ENCODE data around the gene PTPRT. TPM values are rescaled to one million over a fixed set of nuclear protein-coding genes. Genes with fewer than 3 reads are reported as not detected.

The PTPRT gene
- total and polyA plus RNA-seq, 12 donors: 0.04 to 0.53 (median 0.22) TPM; not detected in 1

DNA sequence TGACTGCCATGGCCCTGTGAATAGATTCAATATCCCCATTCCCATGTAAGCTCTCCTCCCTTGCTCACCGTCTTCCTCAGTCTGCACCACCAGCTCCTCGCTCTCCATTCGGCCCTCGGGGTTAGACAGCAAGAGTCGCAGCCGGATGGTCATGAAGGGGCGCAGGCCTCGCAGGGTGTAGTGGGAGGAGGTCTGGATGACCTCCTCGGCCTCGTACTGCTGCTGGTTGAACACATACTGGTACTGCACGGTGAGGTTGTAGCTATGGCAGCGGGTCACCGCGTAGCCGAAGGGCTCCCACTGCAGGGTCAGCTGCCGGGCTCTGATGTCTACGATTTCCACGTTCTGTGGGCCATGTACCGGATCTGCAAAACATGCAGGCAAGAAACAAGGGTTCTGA, 717.5 kb downstream of the PTPRT start:
- Histone ChIP-seq H3K36me3 (no peaks in the 10 kb centered on the region), H3K9me3 (no peaks in the 10 kb centered on the region), H3K4me1 (no peaks in the 10 kb centered on the region), H3K27ac (no peak overlapping the region), H3K4me3 (no peak overlapping the region), H3K27me3 (peaks cover 0 to 4% (median 0%) of the 10 kb centered on the region in 7 donors)
- TF ChIP-seq, protein P1, sequence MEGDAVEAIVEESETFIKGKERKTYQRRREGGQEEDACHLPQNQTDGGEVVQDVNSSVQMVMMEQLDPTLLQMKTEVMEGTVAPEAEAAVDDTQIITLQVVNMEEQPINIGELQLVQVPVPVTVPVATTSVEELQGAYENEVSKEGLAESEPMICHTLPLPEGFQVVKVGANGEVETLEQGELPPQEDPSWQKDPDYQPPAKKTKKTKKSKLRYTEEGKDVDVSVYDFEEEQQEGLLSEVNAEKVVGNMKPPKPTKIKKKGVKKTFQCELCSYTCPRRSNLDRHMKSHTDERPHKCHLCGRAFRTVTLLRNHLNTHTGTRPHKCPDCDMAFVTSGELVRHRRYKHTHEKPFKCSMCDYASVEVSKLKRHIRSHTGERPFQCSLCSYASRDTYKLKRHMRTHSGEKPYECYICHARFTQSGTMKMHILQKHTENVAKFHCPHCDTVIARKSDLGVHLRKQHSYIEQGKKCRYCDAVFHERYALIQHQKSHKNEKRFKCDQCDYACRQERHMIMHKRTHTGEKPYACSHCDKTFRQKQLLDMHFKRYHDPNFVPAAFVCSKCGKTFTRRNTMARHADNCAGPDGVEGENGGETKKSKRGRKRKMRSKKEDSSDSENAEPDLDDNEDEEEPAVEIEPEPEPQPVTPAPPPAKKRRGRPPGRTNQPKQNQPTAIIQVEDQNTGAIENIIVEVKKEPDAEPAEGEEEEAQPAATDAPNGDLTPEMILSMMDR (IDR thresholded peaks at IDR 0.05): no peak
- ATAC-seq (no peak), DNase-seq (no peak)
- WGBS, 2 donors: 93% methylated on average over 19 of the region's 19 CpGs
- intact Hi-C loops (cut with DNase I): no loop called here

DNA sequence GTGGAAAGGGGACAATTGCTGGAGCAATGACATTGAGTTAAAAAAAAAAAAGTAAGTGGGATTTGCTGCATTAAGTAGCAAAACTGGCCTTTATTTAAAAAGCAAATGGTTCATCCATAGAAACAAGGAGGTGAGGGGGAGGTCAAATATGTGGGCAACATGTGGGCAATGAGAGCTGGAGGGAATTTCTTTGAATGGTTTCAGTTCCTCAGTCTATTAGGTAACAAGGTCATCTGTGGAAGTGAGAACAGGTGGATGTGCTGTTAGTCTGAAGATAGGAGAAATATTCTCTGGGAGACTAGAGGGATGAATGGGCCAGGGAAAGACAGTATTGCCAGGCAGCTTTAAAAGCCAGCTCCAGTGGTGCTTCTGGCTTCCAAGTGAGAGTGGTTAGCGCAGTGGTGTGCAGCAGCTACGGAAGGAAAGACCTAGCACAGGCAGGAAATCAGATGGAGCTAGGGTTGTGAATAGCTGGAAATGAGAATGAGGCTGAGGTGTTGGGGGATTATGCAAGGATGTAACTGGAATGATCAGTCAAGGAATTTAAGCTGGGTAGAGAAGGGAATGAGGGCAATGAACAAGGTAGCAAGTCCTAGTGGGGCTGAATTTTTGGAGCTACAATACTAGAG, 727.6 kb downstream of the PTPRT start:
- 55 to 61% methylated on average over 2 of the region's 2 CpGs for WGBS, 2 donors

DNA sequence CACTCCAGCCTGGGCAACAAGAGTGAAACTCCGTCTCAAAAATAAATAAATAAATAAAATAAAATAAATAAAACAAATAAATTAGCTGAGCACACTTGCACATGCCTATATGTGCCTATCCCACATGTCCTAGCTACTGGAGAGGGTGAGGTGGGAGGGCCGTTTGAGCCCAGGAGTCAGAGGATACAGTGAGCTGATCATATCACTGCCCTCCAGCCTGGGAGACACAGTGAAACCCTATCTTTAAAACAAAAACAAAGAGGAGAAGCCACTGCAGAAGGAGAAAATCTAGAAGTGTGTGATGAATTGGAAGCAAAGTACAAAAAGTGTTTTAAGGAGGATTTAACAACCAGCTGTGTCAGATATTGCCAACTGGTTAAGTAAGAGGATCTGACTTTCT, 728.4 kb downstream of the PTPRT start:
- ATAC-seq: no peak

More for the DNA sequence above, 727.6 kb downstream of the PTPRT start:
- peaks cover 0 to 1% (median 0%) of the 10 kb centered on the region in 11 donors for H3K9me3 ChIP-seq
- DNase-seq (no peak), ATAC-seq (peak in 4 of 8 donors; percentile 35 to 75 (median 60))
- no peaks in the 10 kb centered on the region for H3K27me3 ChIP-seq
- intact Hi-C loops (cut with DNase I): loop anchor here in 1 of 10 donors (10.0 kb wide), 1 partner anchor 137 kb away; no protein-coding TSS in a partner anchor
- peak overlapping the region in 1 of 10 donors; percentile 38 for H3K27ac ChIP-seq
- no peak overlapping the region for H3K4me3 ChIP-seq
- H3K4me1 ChIP-seq: peaks cover 0 to 17% (median 5%) of the 10 kb centered on the region in 9 donors
- TF ChIP-seq, protein P1 (IDR thresholded peaks at IDR 0.05): no peak
- H3K36me3 ChIP-seq: no peaks in the 10 kb centered on the region

DNA sequence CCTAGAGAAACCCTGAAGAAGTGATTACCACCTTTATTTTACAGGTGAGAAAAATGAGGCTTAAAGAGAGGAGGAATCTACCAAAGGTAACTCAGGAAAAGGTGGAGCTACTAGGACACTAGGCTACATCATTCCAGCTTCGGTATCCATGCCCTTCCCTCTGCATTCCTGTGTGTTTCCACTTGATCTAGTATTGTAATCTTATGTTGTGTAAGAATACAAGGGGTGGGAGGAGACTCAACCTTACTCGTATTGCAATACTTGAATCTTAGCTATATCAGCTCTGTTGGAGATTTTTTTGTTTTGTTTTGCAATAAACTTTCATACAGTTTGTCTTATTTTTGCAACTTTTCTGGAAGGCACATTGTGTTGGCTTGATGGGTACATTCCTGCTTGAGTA, 742.4 kb downstream of the PTPRT start:
- DNase-seq: no peak
- H3K36me3 ChIP-seq: no peaks in the 10 kb centered on the region
- TF ChIP-seq, protein P1 (IDR thresholded peaks at IDR 0.05): no peak
- peaks cover 0 to 3% (median 0%) of the 10 kb centered on the region in 7 donors for H3K27me3 ChIP-seq
- ATAC-seq: no peak
- H3K4me3 ChIP-seq: no peak overlapping the region
- 76 to 78% methylated on average over 2 of the region's 2 CpGs for WGBS, 2 donors
- H3K9me3 ChIP-seq: no peaks in the 10 kb centered on the region
- peaks cover 0 to 9% (median 0%) of the 10 kb centered on the region in 9 donors for H3K4me1 ChIP-seq
- intact Hi-C loops (cut with DNase I): loop anchor here in 1 of 10 donors (10.0 kb wide), 1 partner anchor 52 kb away; no protein-coding TSS in a partner anchor
- H3K27ac ChIP-seq: no peak overlapping the region

More for the DNA sequence above, 728.4 kb downstream of the PTPRT start:
- Histone ChIP-seq H3K4me3 (no peak overlapping the region), H3K27ac (no peak overlapping the region), H3K36me3 (no peaks in the 10 kb centered on the region), H3K9me3 (peaks cover 0 to 9% (median 0%) of the 10 kb centered on the region in 11 donors), H3K27me3 (no peaks in the 10 kb centered on the region), H3K4me1 (peaks cover 0 to 17% (median 5%) of the 10 kb centered on the region in 9 donors)
- WGBS, 2 donors: 70 to 71% methylated on average over 2 of the region's 2 CpGs
- TF ChIP-seq, protein P1 (IDR thresholded peaks at IDR 0.05): no peak
- intact Hi-C loops (cut with DNase I): loop anchor here in 1 of 10 donors (10.0 kb wide), 1 partner anchor 136 kb away; no protein-coding TSS in a partner anchor
- no peak for DNase-seq

Measured in heart right ventricle (tissue), 16 donors.